PC-3 (cell line): ENCODE results near the gene ABO. TPM values are rescaled to one million over a fixed set of nuclear protein-coding genes. Genes with fewer than 3 reads are reported as not detected.

Experiments
- ATAC-seq: fragments of 200-7000 bp; cut with Tn5 transposase; 2 replicates; pipeline ENCODE4 v1.9.1; 2020; ENCODE audit warnings: mild to moderate bottlenecking, moderate library complexity
- BruUV-seq: library from RNA; stranded (reverse); fragments of 400-500 nt; replicated peaks from 2 replicates; lab custom pipeline; 2021; lab: Mats Ljungman, UMichigan
- CTCF ChIA-PET: fragments of 300-600 bp; sonication (Branson Sonifier 250); formaldehyde crosslinking; loops from one replicate; lab custom pipeline; 2022; ENCODE audit warnings: antibody characterized with exemption; lab: Charles Lee
- POLR2A ChIA-PET: fragments of 300-600 bp; sonication (Branson Sonifier 250); formaldehyde crosslinking; loops from one replicate; lab custom pipeline; 2022; ENCODE audit warnings: antibody characterized with exemption; ENCODE audit not compliant: unreplicated experiment; lab: Charles Lee
- DNase-seq: peaks from one replicate; pipeline ENCODE4 v3.0.0-alpha.2; 2015
- H2AFZ ChIP-seq: fragments of 300-600 bp; sonication (generic); 2 replicates; pipeline ENCODE4 v1.6.0; 2016; ENCODE audit warnings: antibody characterized with exemption, low read length
- H3F3A ChIP-seq: fragments of 300-600 bp; sonication (generic); one replicate; pipeline ENCODE4 v1.6.0; 2017; ENCODE audit warnings: antibody characterized with exemption, low read length, control low read depth, mild to moderate bottlenecking; ENCODE audit not compliant: unreplicated experiment
- H3K27ac ChIP-seq: fragments of 300-600 bp; sonication (generic); 2 replicates; pipeline ENCODE4 v1.5.1; 2016; ENCODE audit warnings: mild to moderate bottlenecking, low read length
- H3K27me3 ChIP-seq: fragments of 300-600 bp; sonication (generic); 2 replicates; pipeline ENCODE4 v1.6.1; 2016; ENCODE audit warnings: low read length, mixed read lengths
- H3K36me3 ChIP-seq: fragments of 300-600 bp; sonication (generic); 2 replicates; pipeline ENCODE4 v1.6.1; 2016; ENCODE audit warnings: low read depth, mixed run types, low read length, mixed read lengths
- H3K4me1 ChIP-seq: fragments of 300-600 bp; sonication (generic); 2 replicates; pipeline ENCODE4 v1.5.1; 2016; ENCODE audit warnings: low read length; ENCODE audit not compliant: insufficient read depth
- H3K4me2 ChIP-seq: fragments of 300-600 bp; sonication (generic); 2 replicates; pipeline ENCODE4 v1.6.0; 2016; ENCODE audit warnings: low read length
- H3K4me3 ChIP-seq: fragments of 300-600 bp; sonication (generic); 2 replicates; pipeline ENCODE4 v1.5.1; 2016; ENCODE audit warnings: mild to moderate bottlenecking, low read length, mixed read lengths
- H3K79me2 ChIP-seq: fragments of 300-600 bp; sonication (generic); 2 replicates; pipeline ENCODE4 v1.6.1; 2017; ENCODE audit warnings: low read length, mixed read lengths
- H3K9ac ChIP-seq: fragments of 300-600 bp; sonication (generic); 2 replicates; pipeline ENCODE4 v1.6.0; 2016; ENCODE audit warnings: mild to moderate bottlenecking, low read length
- H3K9me2 ChIP-seq: fragments of 300-600 bp; sonication (generic); replicated peaks from 2 replicates; pipeline ENCODE4 v1.6.1; 2016; ENCODE audit warnings: mixed run types, low read length, mixed read lengths
- H3K9me3 ChIP-seq: fragments of 300-600 bp; sonication (generic); 2 replicates; pipeline ENCODE4 v1.6.1; 2016; ENCODE audit warnings: low read length, mixed read lengths
- H4K20me1 ChIP-seq: fragments of 300-600 bp; sonication (generic); 2 replicates; pipeline ENCODE4 v1.6.1; 2016; ENCODE audit warnings: low read length, mixed read lengths
- CTCF ChIP-seq: fragments of 300-600 bp; sonication (generic); conservative IDR thresholded peaks from 2 replicates; pipeline ENCODE4 v1.5.1; 2017; ENCODE audit warnings: antibody characterized with exemption, low read depth, mild to moderate bottlenecking, low read length
- EZH2 ChIP-seq: fragments of 300-600 bp; sonication (generic); IDR thresholded peaks from one replicate; pipeline ENCODE4 v1.6.1; 2017; ENCODE audit warnings: antibody characterized with exemption, mild to moderate bottlenecking, low read length; ENCODE audit not compliant: unreplicated experiment
- EZH2phosphoT487 ChIP-seq: fragments of 300-600 bp; sonication (generic); IDR thresholded peaks from 2 replicates; pipeline ENCODE4 v1.6.1; 2018; ENCODE audit warnings: mild to moderate bottlenecking, antibody characterized with exemption, low read length, borderline replicate concordance
- intact Hi-C: fragments of 100-400 bp; cut with micrococcal nuclease; formaldehyde crosslinking; loops from 2 replicates; pipeline ENCODE4 v1.9.0; 2023
- total RNA-seq: library from RNA; depleted of rRNA; stranded (reverse); fragments of >200 nt; gene quantifications from 2 replicates; pipeline ENCODE4 v1.2.3, GENCODE V29; 2014

ABO gene
- total RNA-seq, 1 experiment from 2014 or later, result not detected

GRCh38 chr9:133242991-133243390 is 32.0 kb downstream of the ABO start:
- intact Hi-C loops, result no loop called here
- Histone ChIP-seq H3K4me2 (no peak overlapping the region), H3K27ac (no peak overlapping the region), H3K27me3 (no peaks in the 10 kb centered on the region), H3K4me3 (no peak overlapping the region), H3F3A (no peaks in the 10 kb centered on the region), H3K9me2 (no peaks in the 10 kb centered on the region), H4K20me1 (no peaks in the 10 kb centered on the region), H3K79me2 (no peaks in the 10 kb centered on the region), H2AFZ (no peak overlapping the region), H3K36me3 (no peaks in the 10 kb centered on the region), H3K4me1 (no peaks in the 10 kb centered on the region), H3K9ac (no peak overlapping the region), H3K9me3 (no peaks in the 10 kb centered on the region)
- CTCF ChIA-PET, result no interaction called here
- ATAC-seq (no peak), DNase-seq (no peak)
- BruUV-seq, result no TSS peak
- POLR2A ChIA-PET, result no interaction called here
- no peak for TF ChIP-seq EZH2
- no peak for TF ChIP-seq CTCF
- TF ChIP-seq EZH2phosphoT487, result no peak

- POLR2A ChIA-PET, result no interaction called here
- ATAC-seq (no peak), DNase-seq (no peak)
- Histone ChIP-seq H3K9ac (no peak overlapping the region), H3K9me3 (no peaks in the 10 kb centered on the region), H3K4me1 (no peaks in the 10 kb centered on the region), H2AFZ (no peak overlapping the region), H3K9me2 (no peaks in the 10 kb centered on the region), H3K79me2 (no peaks in the 10 kb centered on the region), H3K27ac (no peak overlapping the region), H3K4me2 (no peak overlapping the region), H3K4me3 (no peak overlapping the region), H3F3A (no peaks in the 10 kb centered on the region), H3K36me3 (no peaks in the 10 kb centered on the region), H4K20me1 (no peaks in the 10 kb centered on the region), H3K27me3 (no peaks in the 10 kb centered on the region)
- CTCF ChIA-PET, result no interaction called here
- no TSS peak for BruUV-seq
- TF ChIP-seq EZH2phosphoT487, result no peak
- TF ChIP-seq EZH2, result no peak
- intact Hi-C loops, result no loop called here
These were observed 32.8 kb downstream of the ABO start for GRCh38 chr9:133242241-133242640.

DNA sequence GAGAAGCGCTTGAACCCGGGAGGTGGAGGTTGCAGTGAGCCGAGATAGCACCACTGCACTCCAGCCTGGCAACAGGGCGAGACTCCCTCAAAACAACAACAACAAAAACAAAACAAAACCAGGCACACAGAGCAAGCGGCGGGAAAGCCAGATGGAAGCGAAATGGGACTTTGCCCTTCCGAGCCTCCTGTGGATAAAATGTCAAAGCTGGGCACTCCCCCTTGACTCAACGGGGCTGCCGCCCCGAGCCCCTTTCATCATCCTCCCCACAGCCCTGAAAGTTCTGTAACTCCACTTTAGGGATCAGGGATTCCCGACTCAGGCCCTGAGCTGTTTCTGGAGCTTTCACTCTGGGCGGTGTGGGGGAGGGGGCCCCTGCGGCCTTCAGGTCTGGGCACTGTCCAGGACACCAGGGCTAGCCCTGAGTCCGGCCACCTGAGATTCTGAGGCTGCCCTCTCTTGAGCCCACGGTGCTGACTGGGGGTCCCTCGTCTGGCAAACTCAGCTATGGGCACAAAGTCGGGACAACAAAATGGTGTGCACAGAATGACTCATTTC is 35.4 kb downstream of the ABO start:
- H3K9ac ChIP-seq, result no peak overlapping the region

More for the DNA sequence above, 35.4 kb downstream of the ABO start:
- no peaks in the 10 kb centered on the region for H3K9me3 ChIP-seq
- no peaks in the 10 kb centered on the region for H3K9me2 ChIP-seq
- H3K4me3 ChIP-seq, result no peak overlapping the region
- H3F3A ChIP-seq, result no peaks in the 10 kb centered on the region
- no TSS peak for BruUV-seq
- no peak overlapping the region for H3K27ac ChIP-seq
- H4K20me1 ChIP-seq, result no peaks in the 10 kb centered on the region
- DNase-seq (no peak), ATAC-seq (no peak)
- POLR2A ChIA-PET, result no interaction called here
- H3K4me2 ChIP-seq, result no peak overlapping the region
- CTCF ChIA-PET, result no interaction called here
- H3K4me1 ChIP-seq, result no peaks in the 10 kb centered on the region
- intact Hi-C loops, result no loop called here
- no peaks in the 10 kb centered on the region for H3K36me3 ChIP-seq
- no peaks in the 10 kb centered on the region for H3K79me2 ChIP-seq
- no peak for TF ChIP-seq EZH2
- TF ChIP-seq CTCF, result no peak
- no peak for TF ChIP-seq EZH2phosphoT487
- no peaks in the 10 kb centered on the region for H3K27me3 ChIP-seq
- no peak overlapping the region for H2AFZ ChIP-seq
